Liver (tissue), 9 donors: ENCODE data around the gene GMPR2. TPM values are rescaled to one million over a fixed set of nuclear protein-coding genes. Genes with fewer than 3 reads are reported as not detected.

Experiments
- DNase-seq: peaks from one replicate; pipeline ENCODE4 v3.0.0-alpha.2; 2017; ENCODE audit warnings: low spot score
- H3K27ac ChIP-seq, 2 donors: one replicate each; pipeline ENCODE4 v1.7.0; 2013; ENCODE audit warnings: inconsistent platforms in 2 of 2, low read length in 2 of 2, control low read depth in 1 of 2, low read depth in 1 of 2, mild to moderate bottlenecking in 1 of 2
- H3K27me3 ChIP-seq, 4 donors: one replicate each; pipeline versions ENCODE4 v1.6.1 to v1.7.0; 2013; ENCODE audit warnings: low read length in 3 of 4, inconsistent platforms in 1 of 4, mild to moderate bottlenecking in 1 of 4, moderate library complexity in 1 of 4; ENCODE audit not compliant: control insufficient read depth in 4 of 4, insufficient read depth in 4 of 4
- H3K36me3 ChIP-seq, 4 donors: one replicate each; pipeline versions ENCODE4 v1.6.1 to v1.7.0; 2013; ENCODE audit warnings: low read length in 3 of 4, mild to moderate bottlenecking in 3 of 4, low read depth in 1 of 4, moderate library complexity in 1 of 4; ENCODE audit not compliant: control insufficient read depth in 4 of 4, insufficient read depth in 3 of 4
- H3K4me1 ChIP-seq, 4 donors: one replicate each; pipeline versions ENCODE4 v1.6.1 to v1.7.0; 2013; ENCODE audit warnings: low read length in 3 of 4, mild to moderate bottlenecking in 3 of 4, moderate library complexity in 1 of 4; ENCODE audit not compliant: control insufficient read depth in 4 of 4, insufficient read depth in 4 of 4
- H3K4me3 ChIP-seq, 3 donors: one replicate each; pipeline versions ENCODE4 v1.6.1 to v1.7.0; 2013; ENCODE audit warnings: low read length in 3 of 3, control low read depth in 1 of 3, low read depth in 1 of 3, mild to moderate bottlenecking in 1 of 3
- H3K9ac ChIP-seq, 2 donors: one replicate each; pipeline ENCODE4 v1.7.0; 2013; ENCODE audit warnings: low read length in 2 of 2, mild to moderate bottlenecking in 2 of 2, moderate library complexity in 2 of 2, control low read depth in 1 of 2, low read depth in 1 of 2
- H3K9me3 ChIP-seq, 4 donors: one replicate each; pipeline versions ENCODE4 v1.6.1 to v1.7.0; 2013; ENCODE audit warnings: low read length in 3 of 4; ENCODE audit not compliant: control insufficient read depth in 4 of 4
- FOXA1 ChIP-seq: IDR thresholded peaks from 2 replicates; pipeline ENCODE4 v1.6.1; 2016; ENCODE audit warnings: antibody characterized with exemption
- JUND ChIP-seq, 2 donors: IDR thresholded peaks; 2 replicates each; pipeline ENCODE4 v1.6.1; 2016; ENCODE audit warnings: antibody characterized with exemption in 2 of 2
- NR2F2 ChIP-seq: IDR thresholded peaks from 2 replicates; pipeline ENCODE4 v1.6.1; 2016; ENCODE audit warnings: antibody characterized with exemption
- RAD21 ChIP-seq, 2 donors: IDR thresholded peaks; 2 replicates each; pipeline ENCODE4 v1.6.1; 2016; ENCODE audit warnings: antibody characterized with exemption in 2 of 2, mild to moderate bottlenecking in 2 of 2
- REST ChIP-seq: IDR thresholded peaks from 2 replicates; pipeline ENCODE4 v1.6.1; 2016; ENCODE audit warnings: antibody characterized with exemption, mild to moderate bottlenecking
- RXRA ChIP-seq, 2 donors: IDR thresholded peaks; 2 replicates each; pipeline ENCODE4 v1.6.1; 2017 to 2018; ENCODE audit warnings: antibody characterized with exemption in 2 of 2, mild to moderate bottlenecking in 1 of 2
- SP1 ChIP-seq: IDR thresholded peaks from 2 replicates; pipeline ENCODE4 v1.6.1; 2018; ENCODE audit warnings: antibody characterized with exemption, mild to moderate bottlenecking
- TAF1 ChIP-seq: conservative IDR thresholded peaks from 2 replicates; pipeline ENCODE4 v1.6.1; 2016; ENCODE audit warnings: antibody characterized with exemption, mild to moderate bottlenecking
- YY1 ChIP-seq: IDR thresholded peaks from 2 replicates; pipeline ENCODE4 v1.6.1; 2016; ENCODE audit warnings: antibody characterized with exemption, mild to moderate bottlenecking
- WGBS: extraction: QIAGEN DNeasy Blood & Tissue Kit; methylation state at CpG from one replicate; pipeline ENCODE4 v1.1.7; 2013; 5-methylcytosine and 5-hydroxymethylcytosine counted together
- polyA plus RNA-seq, 2 donors: library from polyadenylated mRNA; stranded (reverse) in 1 of 2; unstranded in 1 of 2; fragments of 200-250 nt in 1 of 2; fragments of >200 nt in 1 of 2; fragmentation: Nextera tagmentation in 1 of 2; extraction: Ambion mirVana in 1 of 2; gene quantifications; one replicate each; pipeline versions ENCODE4 v1.2.1 to v1.2.3, GENCODE V29; 2013 to 2015
- total RNA-seq, 2 donors: library from RNA; depleted of rRNA; stranded (reverse); fragments of >200 nt; gene quantifications; one replicate each; pipeline ENCODE4 v1.2.3, GENCODE V29; 2014
- TF ChIP-seq, protein P1 (sequence below): IDR thresholded peaks from 2 replicates; pipeline ENCODE4 v1.6.1; 2016; ENCODE audit warnings: antibody characterized with exemption
- TF ChIP-seq, protein P2 (sequence below): IDR thresholded peaks from 2 replicates; pipeline ENCODE4 v1.6.1; 2016; ENCODE audit warnings: antibody characterized with exemption
- donor health status: healthy.
- donor health status: healthy.
- donor health status: healthy.
- donor health status: healthy.
- donor health status: healthy.

The GMPR2 gene
- total and polyA plus RNA-seq, 4 donors, result 28.6 to 42.7 (median 32.4) TPM

DNA sequence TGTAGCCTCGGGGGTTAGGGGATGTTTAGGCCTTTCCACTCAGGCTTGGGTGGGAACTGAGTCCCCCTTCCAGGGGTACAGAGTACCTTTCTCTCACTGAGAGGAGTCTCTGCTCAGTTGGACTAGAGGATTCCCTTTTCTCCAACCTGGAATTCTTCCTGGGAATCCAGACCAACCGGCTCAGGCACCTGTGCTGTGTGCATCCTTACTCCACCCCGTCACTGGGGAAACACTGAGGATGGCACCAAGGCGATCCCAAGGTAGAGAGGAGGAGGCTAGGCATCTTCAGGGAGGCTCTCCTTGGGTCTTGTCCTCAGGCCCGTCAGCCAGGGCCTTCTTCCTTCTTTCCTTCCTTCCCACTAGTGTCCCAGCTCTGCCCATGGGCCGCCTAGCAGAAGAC is 31.1 kb downstream of the GMPR2 start (continued):
- TF ChIP-seq, protein P1, sequence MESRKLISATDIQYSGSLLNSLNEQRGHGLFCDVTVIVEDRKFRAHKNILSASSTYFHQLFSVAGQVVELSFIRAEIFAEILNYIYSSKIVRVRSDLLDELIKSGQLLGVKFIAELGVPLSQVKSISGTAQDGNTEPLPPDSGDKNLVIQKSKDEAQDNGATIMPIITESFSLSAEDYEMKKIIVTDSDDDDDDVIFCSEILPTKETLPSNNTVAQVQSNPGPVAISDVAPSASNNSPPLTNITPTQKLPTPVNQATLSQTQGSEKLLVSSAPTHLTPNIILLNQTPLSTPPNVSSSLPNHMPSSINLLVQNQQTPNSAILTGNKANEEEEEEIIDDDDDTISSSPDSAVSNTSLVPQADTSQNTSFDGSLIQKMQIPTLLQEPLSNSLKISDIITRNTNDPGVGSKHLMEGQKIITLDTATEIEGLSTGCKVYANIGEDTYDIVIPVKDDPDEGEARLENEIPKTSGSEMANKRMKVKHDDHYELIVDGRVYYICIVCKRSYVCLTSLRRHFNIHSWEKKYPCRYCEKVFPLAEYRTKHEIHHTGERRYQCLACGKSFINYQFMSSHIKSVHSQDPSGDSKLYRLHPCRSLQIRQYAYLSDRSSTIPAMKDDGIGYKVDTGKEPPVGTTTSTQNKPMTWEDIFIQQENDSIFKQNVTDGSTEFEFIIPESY, result no peak
- TF ChIP-seq YY1 (no peak), TAF1 (no peak), NR2F2 (no peak), RAD21 (IDR thresholded peaks at IDR 0.05) (no peak), JUND (IDR thresholded peaks at IDR 0.05) (no peak), RXRA (IDR thresholded peaks at IDR 0.05) (no peak), SP1 (no peak), FOXA1 (no peak)
- TF ChIP-seq, protein P2, sequence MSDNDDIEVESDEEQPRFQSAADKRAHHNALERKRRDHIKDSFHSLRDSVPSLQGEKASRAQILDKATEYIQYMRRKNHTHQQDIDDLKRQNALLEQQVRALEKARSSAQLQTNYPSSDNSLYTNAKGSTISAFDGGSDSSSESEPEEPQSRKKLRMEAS, result no peak

GRCh38 chr14:24264298-24264697 is 31.6 kb downstream of the GMPR2 start:
- no peaks in the 10 kb centered on the region for H3K27me3 ChIP-seq
- no peak for TF ChIP-seq JUND (IDR thresholded peaks at IDR 0.05)
- H3K36me3 ChIP-seq, result peaks cover 0 to 40% (median 10%) of the 10 kb centered on the region in 4 donors
- H3K9ac ChIP-seq, result no peak overlapping the region
- H3K4me3 ChIP-seq, result no peak overlapping the region
- no peak for DNase-seq
- no peaks in the 10 kb centered on the region for H3K9me3 ChIP-seq
- H3K4me1 ChIP-seq, result no peaks in the 10 kb centered on the region
- 94% methylated on average over 6 of the region's 6 CpGs for WGBS
- H3K27ac ChIP-seq, result no peak overlapping the region

- Histone ChIP-seq H3K27ac (no peak overlapping the region), H3K4me3 (no peak overlapping the region), H3K27me3 (no peaks in the 10 kb centered on the region), H3K9ac (no peak overlapping the region), H3K4me1 (peaks cover 0 to 5% (median 3%) of the 10 kb centered on the region in 4 donors), H3K9me3 (no peaks in the 10 kb centered on the region), H3K36me3 (peaks cover 0 to 38% (median 10%) of the 10 kb centered on the region in 4 donors)
- TF ChIP-seq, protein P2, result no peak
- no peak for TF ChIP-seq REST
- DNase-seq, result no peak
- 89% methylated on average over 18 of the region's 18 CpGs for WGBS
Observed at GRCh38 chr14:24266344-24267244, 33.9 kb downstream of the GMPR2 start.
